H1 (cell line): ENCODE measurements around the gene SLC6A19. TPM values are rescaled to one million over a fixed set of nuclear protein-coding genes. Genes with fewer than 3 reads are reported as not detected.

Experiments used
- CTCF ChIA-PET: fragments of 300-600 bp; sonication (Branson Sonifier 250); formaldehyde crosslinking; loops from one replicate; lab custom pipeline; 2021; ENCODE audit not compliant: partially characterized antibody; lab: Charles Lee
- POLR2A ChIA-PET: fragments of 300-600 bp; sonication (Branson Sonifier 250); formaldehyde crosslinking; loops from one replicate; lab custom pipeline; 2021; ENCODE audit warnings: inconsistent platforms; ENCODE audit not compliant: partially characterized antibody; lab: Charles Lee
- DNase-seq, 2 experiments: peaks; one replicate each; pipeline versions ENCODE4 v3.0.0 to v3.0.0-alpha.2; 2010 to 2022; ENCODE audit warnings: low spot score in 2 of 2, low read depth in 1 of 2, mixed read lengths in 1 of 2
- FAIRE-seq: peaks from 2 replicates; lab custom pipeline; 2011; peaks lifted over from hg19 to GRCh38; lab: Jason Lieb, UNC
- H2AFZ ChIP-seq: 2 replicates; pipeline ENCODE4 v1.8.1; 2012; ENCODE audit warnings: low read length, inconsistent platforms
- H2AK5ac ChIP-seq: 2 replicates; pipeline ENCODE4 v1.6.1; 2013; ENCODE audit warnings: low read depth, low read length
- H2BK120ac ChIP-seq: replicated peaks from 2 replicates; pipeline ENCODE3; 2013; ENCODE audit warnings: low read depth, low read length, inconsistent platforms
- H2BK12ac ChIP-seq: 2 replicates; pipeline ENCODE4 v1.6.1; 2013; ENCODE audit warnings: low read depth, low read length
- H2BK15ac ChIP-seq: 2 replicates; pipeline ENCODE4 v1.6.1; 2013; ENCODE audit warnings: low read length
- H2BK20ac ChIP-seq: 2 replicates; pipeline ENCODE4 v1.6.1; 2013; ENCODE audit warnings: low read length
- H2BK5ac ChIP-seq: 2 replicates; pipeline ENCODE4 v1.6.1; 2013; ENCODE audit warnings: low read depth, low read length
- H3K14ac ChIP-seq: 2 replicates; pipeline ENCODE4 v1.6.1; 2013; ENCODE audit warnings: inconsistent platforms; ENCODE audit not compliant: insufficient read length
- H3K18ac ChIP-seq: 2 replicates; pipeline ENCODE4 v1.6.1; 2013; ENCODE audit warnings: low read length; ENCODE audit errors: extremely low read depth
- H3K23ac ChIP-seq: 2 replicates; pipeline ENCODE4 v1.6.1; 2013; ENCODE audit warnings: inconsistent platforms; ENCODE audit not compliant: insufficient read length
- H3K23me2 ChIP-seq: 2 replicates; pipeline ENCODE4 v1.6.1; 2013; ENCODE audit warnings: low read depth, low read length
- H3K27ac ChIP-seq: 2 replicates; pipeline ENCODE4 v1.6.1; 2011; ENCODE audit warnings: low read depth, low read length, inconsistent platforms
- H3K27me3 ChIP-seq, 4 experiments: replicated peaks in 1 of 4; 1 replicate in 1 of 4; 2 replicates in 3 of 4; pipeline versions ENCODE4 v1.6.1 to v1.8.1; 2011 to 2013; ENCODE audit warnings: low read length in 3 of 4, mild to moderate bottlenecking in 3 of 4, inconsistent platforms in 2 of 4, mixed read lengths in 2 of 4, moderate library complexity in 1 of 4; ENCODE audit not compliant: control insufficient read depth in 3 of 4, insufficient read depth in 3 of 4; ENCODE audit errors: extremely low read depth in 1 of 4
- H3K36me3 ChIP-seq, 4 experiments: 2 replicates each; pipeline versions ENCODE4 v1.6.1 to v1.8.1; 2011 to 2013; ENCODE audit warnings: mild to moderate bottlenecking in 4 of 4, low read length in 3 of 4, moderate library complexity in 2 of 4, control low read depth in 1 of 4, inconsistent platforms in 1 of 4; ENCODE audit not compliant: insufficient read depth in 4 of 4, control insufficient read depth in 2 of 4
- H3K4ac ChIP-seq: replicated peaks from 2 replicates; pipeline ENCODE3; 2013; ENCODE audit warnings: low read length, low read depth, mixed read lengths, inconsistent platforms; ENCODE audit not compliant: insufficient read length
- H3K4me1 ChIP-seq, 4 experiments: replicated peaks in 1 of 4; 1 replicate in 1 of 4; 2 replicates in 3 of 4; pipeline versions ENCODE4 v1.6.1 to v1.8.1; 2011 to 2013; ENCODE audit warnings: low read length in 3 of 4, inconsistent platforms in 2 of 4, mixed read lengths in 1 of 4; ENCODE audit not compliant: insufficient read depth in 4 of 4, control insufficient read depth in 3 of 4
- H3K4me2 ChIP-seq, 2 experiments: 2 replicates each; pipeline versions ENCODE4 v1.6.1 to v1.8.1; 2011 to 2013; ENCODE audit warnings: low read depth in 2 of 2, low read length in 2 of 2, control low read depth in 1 of 2, inconsistent platforms in 1 of 2, mild to moderate bottlenecking in 1 of 2; ENCODE audit not compliant: insufficient read depth in 1 of 2
- H3K4me3 ChIP-seq, 4 experiments: fragments of 200-600, 300-600 bp in 1 of 4; sonication (generic), shearing (Covaris generic), sonication (Bioruptor Twin) in 1 of 4; 2 replicates each; pipeline versions ENCODE4 v1.5.1 to v1.8.1; 2011 to 2016; ENCODE audit warnings: low read length in 4 of 4, low read depth in 3 of 4, control low read depth in 2 of 4, inconsistent platforms in 2 of 4, mild to moderate bottlenecking in 2 of 4, mixed read lengths in 1 of 4, moderate library complexity in 1 of 4; ENCODE audit not compliant: insufficient read depth in 2 of 4; ENCODE audit errors: extremely low read depth in 1 of 4
- H3K56ac ChIP-seq: replicated peaks from 2 replicates; pipeline ENCODE3; 2013; ENCODE audit warnings: low read depth, mild to moderate bottlenecking, mixed read lengths, low read length, inconsistent platforms; ENCODE audit not compliant: insufficient read length
- H3K79me1 ChIP-seq: 2 replicates; pipeline ENCODE4 v1.6.1; 2013; ENCODE audit warnings: low read depth, low read length, control low read depth
- H3K79me2 ChIP-seq, 2 experiments: 2 replicates each; pipeline versions ENCODE4 v1.6.1 to v1.8.1; 2012 to 2013; ENCODE audit warnings: low read length in 2 of 2, mild to moderate bottlenecking in 2 of 2, inconsistent platforms in 1 of 2; ENCODE audit not compliant: insufficient read depth in 2 of 2, control insufficient read depth in 1 of 2
- H3K9ac ChIP-seq, 4 experiments: replicated peaks in 1 of 4; 1 replicate in 1 of 4; 2 replicates in 3 of 4; pipeline versions ENCODE4 v1.6.1 to v1.8.1; 2011 to 2013; ENCODE audit warnings: low read depth in 3 of 4, low read length in 3 of 4, control low read depth in 2 of 4, mild to moderate bottlenecking in 2 of 4, moderate library complexity in 2 of 4, inconsistent platforms in 1 of 4; ENCODE audit errors: extremely low read depth in 1 of 4
- H3K9me3 ChIP-seq, 2 experiments: 2 replicates each; pipeline versions ENCODE4 v1.6.1 to v1.8.1; 2012 to 2013; ENCODE audit warnings: mild to moderate bottlenecking in 2 of 2, moderate library complexity in 2 of 2, control low read depth in 1 of 2, inconsistent platforms in 1 of 2, low read depth in 1 of 2, low read length in 1 of 2, mixed read lengths in 1 of 2; ENCODE audit not compliant: insufficient read depth in 2 of 2
- H4K20me1 ChIP-seq, 2 experiments: replicated peaks in 1 of 2; 2 replicates each; pipeline versions ENCODE3 to v1.8.1; 2011 to 2013; ENCODE audit warnings: inconsistent platforms in 2 of 2, low read length in 2 of 2, mild to moderate bottlenecking in 1 of 2; ENCODE audit not compliant: insufficient read depth in 2 of 2, control insufficient read depth in 1 of 2
- H4K5ac ChIP-seq: 2 replicates; pipeline ENCODE4 v1.6.1; 2013; ENCODE audit warnings: low read length, low read depth, mixed read lengths, inconsistent platforms; ENCODE audit not compliant: insufficient read length
- H4K8ac ChIP-seq: 2 replicates; pipeline ENCODE4 v1.8.0; 2013; ENCODE audit warnings: mild to moderate bottlenecking, moderate library complexity, low read length, inconsistent platforms; ENCODE audit not compliant: insufficient read depth; ENCODE audit errors: extremely low read depth
- H4K91ac ChIP-seq: replicated peaks from 2 replicates; pipeline ENCODE3; 2013; ENCODE audit warnings: low read length, mixed read lengths, inconsistent platforms; ENCODE audit not compliant: insufficient read length
- BRCA1 ChIP-seq: IDR thresholded peaks from 2 replicates; pipeline ENCODE4 v1.6.1; 2012; ENCODE audit warnings: low read depth, low read length, improper control_type of control experiment
- CTBP2 ChIP-seq: IDR thresholded peaks from 2 replicates; pipeline ENCODE4 v1.7.0; 2011; ENCODE audit warnings: borderline replicate concordance, mild to moderate bottlenecking, moderate library complexity, mixed read lengths, low read length; ENCODE audit not compliant: insufficient read depth, insufficient read length
- E2F6 ChIP-seq: IDR thresholded peaks from 2 replicates; pipeline ENCODE4 v1.6.1; 2012; ENCODE audit warnings: inconsistent platforms
- EGR1 ChIP-seq: IDR thresholded peaks from 2 replicates; pipeline ENCODE4 v1.6.1; 2011; ENCODE audit warnings: low read depth, low read length, borderline replicate concordance
- TAF1 ChIP-seq: IDR thresholded peaks from 2 replicates; pipeline ENCODE4 v1.6.1; 2011; ENCODE audit warnings: mild to moderate bottlenecking, low read depth, low read length
- WGBS, 2 experiments: shearing (Covaris generic) in 1 of 2; methylation state at CpG; one replicate each; pipeline versions ENCODE4 v1.1.6 to v1.1.7; 2013 to 2015; ENCODE audit warnings: low lambda C conversion rate in 2 of 2, mixed read lengths in 2 of 2, inconsistent platforms in 1 of 2, low coverage in 1 of 2, missing lambda C conversion rate in 1 of 2; ENCODE audit not compliant: insufficient replicate concordance in 2 of 2, insufficient coverage in 1 of 2, insufficient read length in 1 of 2; ENCODE audit errors: extremely low coverage in 1 of 2, missing lambda C conversion rate in 1 of 2; 5-methylcytosine and 5-hydroxymethylcytosine counted together
- polyA plus RNA-seq, 7 experiments: library from polyadenylated mRNA; depleted of rRNA in 3 of 7; stranded (reverse) in 5 of 7; unstranded in 2 of 7; fragments of >200 nt in 5 of 7; fragments of 200-250 nt in 2 of 7; gene quantifications; 1 replicate in 5 of 7; 2 replicates in 1 of 7; 4 replicates in 1 of 7; pipeline versions ENCODE4 v1.2.1 to v1.2.3, GENCODE V29; 2011 to 2013; ENCODE audit warnings: missing spikeins in 2 of 7, mixed read lengths in 2 of 7
- total RNA-seq: library from RNA; stranded (reverse); fragmentation: NEBNext Ultra II Directional; extraction: Animal tissue kit (Norgen Biotek cat#: 25700); gene quantifications from 2 replicates; pipeline ENCODE4 v1.2.1, GENCODE V29; 2021

Gene SLC6A19
- total and polyA plus RNA-seq, 2 of the 8 experiments (the other 6 are each of a cell fraction or from before 2014, with no cell fraction given), result 0.02 TPM; not detected in 1

- no peak overlapping the region for H3K27ac ChIP-seq
- H3K56ac ChIP-seq, result no peak overlapping the region
- H3K23me2 ChIP-seq, result no peaks in the 10 kb centered on the region
- ChIA-PET CTCF (interaction anchor here (2.1 to 5.5 kb wide), 3 partner anchors 7 to 26 kb away, joined by 6 to 30 read pairs (median 30); no protein-coding TSS in a partner anchor), POLR2A (no interaction called here)
- H3K4me3 ChIP-seq, result no peak overlapping the region
- H3K14ac ChIP-seq, result no peak overlapping the region
- peaks cover 0 to 3% (median 0%) of the 10 kb centered on the region in 4 experiments; a peak in 1 of 7 replicates for H3K4me1 ChIP-seq
- H2BK5ac ChIP-seq, result no peak overlapping the region
- no peak overlapping the region for H2AK5ac ChIP-seq
- H3K79me2 ChIP-seq, result no peaks in the 10 kb centered on the region
- H2BK15ac ChIP-seq, result no peak overlapping the region
- H3K4ac ChIP-seq, result no peak overlapping the region
- 59% methylated on average over 3 of the region's 7 CpGs; no CpG with 5 or more reads in 1 of the 2 experiments for WGBS, 2 experiments
- no peak overlapping the region for H2BK120ac ChIP-seq
- no peak overlapping the region for H3K4me2 ChIP-seq
- no peak overlapping the region for H3K23ac ChIP-seq
- no peaks in the 10 kb centered on the region for H3K79me1 ChIP-seq
- H4K20me1 ChIP-seq, result no peaks in the 10 kb centered on the region
- DNase-seq, result no peak
- H3K18ac ChIP-seq, result no peak overlapping the region
- H3K36me3 ChIP-seq, result no peaks in the 10 kb centered on the region
- H2BK12ac ChIP-seq, result no peak overlapping the region
- H2BK20ac ChIP-seq, result no peak overlapping the region
- TF ChIP-seq BRCA1 (no peak), CTBP2 (no peak), TAF1 (no peak), E2F6 (no peak), EGR1 (no peak)
- no peak overlapping the region for H4K91ac ChIP-seq
- no peak overlapping the region for H4K8ac ChIP-seq
- FAIRE-seq, result no peak
- no peak overlapping the region for H2AFZ ChIP-seq
- H3K9me3 ChIP-seq, result peaks cover 0 to 3% of the 10 kb centered on the region in 2 experiments; a peak in 1 of 4 replicates
- no peaks in the 10 kb centered on the region for H3K27me3 ChIP-seq
- H3K9ac ChIP-seq, result no peak overlapping the region
- H4K5ac ChIP-seq, result no peak overlapping the region
These were observed 19.1 kb upstream of the SLC6A19 start for GRCh38 chr5:1182360-1182632.
